Keratinocyte (primary cell): ENCODE measurements around the gene APOE. TPM values are rescaled to one million over a fixed set of nuclear protein-coding genes. Genes with fewer than 3 reads are reported as not detected.

ENCODE experiments used
- DNase-seq: peaks from one replicate; pipeline ENCODE4 v3.0.0-alpha.2; 2011; ENCODE audit warnings: low read depth, missing footprints, low spot score
- FAIRE-seq: peaks from 2 replicates; lab custom pipeline; 2011; peaks lifted over from hg19 to GRCh38; lab: Jason Lieb, UNC
- H2AFZ ChIP-seq: 2 replicates; pipeline ENCODE4 v1.6.0; 2012; ENCODE audit warnings: low read length, control low read depth, inconsistent platforms; ENCODE audit not compliant: control insufficient read depth
- H3K27ac ChIP-seq: 2 replicates; pipeline ENCODE4 v1.5.1; 2011; ENCODE audit warnings: low read length; ENCODE audit not compliant: control insufficient read depth, insufficient read depth
- H3K27me3 ChIP-seq: 3 replicates; pipeline ENCODE4 v1.6.0; 2011; ENCODE audit warnings: low read length; ENCODE audit not compliant: control insufficient read depth, insufficient read depth; ENCODE audit errors: extremely low read depth
- H3K36me3 ChIP-seq, 2 experiments: 2 replicates in 1 of 2; 3 replicates in 1 of 2; pipeline ENCODE4 v1.5.1; 2011; ENCODE audit warnings: low read length in 2 of 2, mild to moderate bottlenecking in 1 of 2; ENCODE audit not compliant: control insufficient read depth in 2 of 2, insufficient read depth in 2 of 2; ENCODE audit errors: extremely low read depth in 1 of 2
- H3K4me1 ChIP-seq: 3 replicates; pipeline ENCODE4 v1.5.1; 2011; ENCODE audit warnings: low read length; ENCODE audit not compliant: control insufficient read depth, insufficient read depth; ENCODE audit errors: extremely low read depth
- H3K4me2 ChIP-seq: 3 replicates; pipeline ENCODE4 v1.6.0; 2011; ENCODE audit warnings: low read depth, low read length; ENCODE audit not compliant: control insufficient read depth, insufficient read depth; ENCODE audit errors: extremely low read depth
- H3K4me3 ChIP-seq, 3 experiments: fragments of 200-600 bp in 1 of 3; sonication (generic) in 1 of 3; 2 replicates in 2 of 3; 3 replicates in 1 of 3; pipeline ENCODE4 v1.5.1; 2011 to 2016; ENCODE audit warnings: low read length in 3 of 3, mild to moderate bottlenecking in 3 of 3, control low read depth in 2 of 3, inconsistent platforms in 1 of 3, low read depth in 1 of 3, mixed read lengths in 1 of 3, mixed run types in 1 of 3, moderate library complexity in 1 of 3; ENCODE audit not compliant: control insufficient read depth in 2 of 3, insufficient read depth in 2 of 3; ENCODE audit errors: extremely low read depth in 1 of 3
- H3K79me2 ChIP-seq: 2 replicates; pipeline ENCODE4 v1.6.0; 2012; ENCODE audit warnings: low read length; ENCODE audit not compliant: control insufficient read depth, insufficient read depth
- H3K9ac ChIP-seq: 3 replicates; pipeline ENCODE4 v1.6.0; 2011; ENCODE audit warnings: low read length; ENCODE audit not compliant: control insufficient read depth, insufficient read depth; ENCODE audit errors: extremely low read depth
- H3K9me1 ChIP-seq: 3 replicates; pipeline ENCODE4 v1.6.0; 2011; ENCODE audit warnings: low read length; ENCODE audit not compliant: control insufficient read depth, insufficient read depth; ENCODE audit errors: extremely low read depth
- H3K9me3 ChIP-seq: 2 replicates; pipeline ENCODE4 v1.5.1; 2012; ENCODE audit warnings: low read depth, low read length; ENCODE audit not compliant: control insufficient read depth
- H4K20me1 ChIP-seq: 3 replicates; pipeline ENCODE4 v1.6.0; 2011; ENCODE audit warnings: low read length; ENCODE audit not compliant: control insufficient read depth, insufficient read depth; ENCODE audit errors: extremely low read depth
- CTCF ChIP-seq, 3 experiments: IDR thresholded peaks in 1 of 3; conservative IDR thresholded peaks in 1 of 3; optimal IDR thresholded peaks in 1 of 3; 2 replicates in 2 of 3; 3 replicates in 1 of 3; pipeline versions ENCODE3 to v1.5.1; 2011; ENCODE audit warnings: low read length in 3 of 3, mild to moderate bottlenecking in 3 of 3, moderate library complexity in 2 of 3, control low read depth in 1 of 3, inconsistent platforms in 1 of 3; ENCODE audit not compliant: insufficient read depth in 2 of 3; ENCODE audit errors: extremely low read depth in 1 of 3
- EZH2 ChIP-seq: IDR thresholded peaks from one replicate; pipeline ENCODE4 v1.6.1; 2012; ENCODE audit warnings: inconsistent platforms, mild to moderate bottlenecking, low read length, moderate library complexity
- dilution Hi-C: fragments of 300-500 bp; cut with MboI; formaldehyde crosslinking; loops from one replicate; pipeline ENCODE4 v1.7.0; 2020; ENCODE audit warnings: low sequenced_read_pairs; ENCODE audit not compliant: extremely low pct_ligation_motif_present
- polyA plus RNA-seq, 5 experiments: library from polyadenylated mRNA; depleted of rRNA in 3 of 5; stranded (reverse) in 3 of 5; stranded (forward) in 1 of 5; unstranded in 1 of 5; fragments of >200 nt; gene quantifications; 1 replicate in 1 of 5; 2 replicates in 3 of 5; 3 replicates in 1 of 5; pipeline versions ENCODE4 v1.2.1 to v1.2.3, GENCODE V29; 2011 to 2012; ENCODE audit warnings: missing spikeins in 2 of 5, low read depth in 1 of 5, low replicate concordance in 1 of 5

APOE gene
- polyA plus RNA-seq, 1 donor (not counting 4 experiments of a cell fraction or from before 2014, with no cell fraction given) = 30.2 TPM

- Histone ChIP-seq H3K27me3 (no peaks in the 10 kb centered on the region), H3K4me2 (no peak overlapping the region), H3K9me1 (no peaks in the 10 kb centered on the region), H3K9me3 (no peaks in the 10 kb centered on the region), H3K4me1 (no peaks in the 10 kb centered on the region), H4K20me1 (no peaks in the 10 kb centered on the region), H3K4me3 (no peak overlapping the region), H3K36me3 (peaks cover 5 to 9% of the 10 kb centered on the region in 2 experiments), H3K9ac (no peak overlapping the region), H3K27ac (no peak overlapping the region), H3K79me2 (no peaks in the 10 kb centered on the region), H2AFZ (no peak overlapping the region)
- no peak for TF ChIP-seq CTCF (optimal IDR thresholded peaks at IDR 0.05 in 1 of 3, IDR thresholded peaks at IDR 0.05 in 1 of 3, conservative IDR thresholded peaks at IDR 0.05 in 1 of 3; ENCODE audit: extremely low read depth in 1 of 3, insufficient read depth in 2 of 3, low read length in 3 of 3)
- no peak for TF ChIP-seq EZH2
- dilution Hi-C loops = no loop called here
- no peak for DNase-seq
- no peak for FAIRE-seq
Observed at GRCh38 chr19:44865196-44865767, 40.3 kb upstream of the APOE start.

GRCh38 chr19:44866664-44867063 lies 38.9 kb upstream of the APOE start:
- Histone ChIP-seq H3K27me3 (no peaks in the 10 kb centered on the region), H3K9ac (no peak overlapping the region), H3K79me2 (no peaks in the 10 kb centered on the region), H3K4me1 (no peaks in the 10 kb centered on the region), H2AFZ (no peak overlapping the region), H4K20me1 (no peaks in the 10 kb centered on the region), H3K4me2 (no peak overlapping the region), H3K36me3 (peaks cover 5 to 9% of the 10 kb centered on the region in 2 experiments), H3K9me3 (no peaks in the 10 kb centered on the region), H3K4me3 (no peak overlapping the region), H3K27ac (no peak overlapping the region), H3K9me1 (no peaks in the 10 kb centered on the region)
- TF ChIP-seq EZH2 (no peak), CTCF (optimal IDR thresholded peaks at IDR 0.05 in 1 of 3, IDR thresholded peaks at IDR 0.05 in 1 of 3, conservative IDR thresholded peaks at IDR 0.05 in 1 of 3; ENCODE audit: extremely low read depth in 1 of 3, insufficient read depth in 2 of 3, low read length in 3 of 3) (no peak)
- DNase-seq (no peak), FAIRE-seq (no peak)
- dilution Hi-C loops = no loop called here
